Body of pancreas (tissue), 4 donors: Measurements from ENCODE around the gene PLCB4.

Experiments used
- POLR2A ChIP-seq, 3 donors: fragments of 450-650 bp; IDR thresholded peaks; one replicate each; pipeline ENCODE4 v1.6.1; 2016; ENCODE audit warnings: antibody characterized with exemption in 3 of 3, mild to moderate bottlenecking in 2 of 3
- TF ChIP-seq, protein P1 (sequence below), 7 experiments: fragments of 450-650 bp in 4 of 7; fragments of 200-600 bp in 3 of 7; sonication (generic) in 3 of 7; IDR thresholded peaks; one replicate each; pipeline ENCODE4 v1.5.1; 2016 to 2019; ENCODE audit warnings: antibody characterized with exemption in 7 of 7

DNA sequence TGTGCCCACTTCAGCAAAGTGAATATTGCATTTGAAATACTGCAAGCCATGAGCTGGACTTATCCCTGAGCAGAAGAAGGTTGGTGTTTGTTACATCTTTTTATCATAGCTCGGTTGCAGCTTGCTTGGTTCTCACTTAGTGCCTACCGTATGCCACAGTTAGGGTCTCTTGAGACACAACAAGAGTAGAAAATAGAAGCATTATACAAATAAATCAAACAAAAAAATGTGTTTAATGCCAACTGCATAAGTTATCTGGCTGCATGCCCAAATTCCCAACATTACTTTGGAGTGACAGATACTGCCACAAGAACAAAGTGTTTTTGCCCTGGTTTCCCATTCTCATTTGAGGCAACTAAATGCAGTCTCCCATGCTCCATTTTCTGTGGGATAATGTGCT lies 391.6 kb downstream of the PLCB4 start:
- TF ChIP-seq, protein P1, sequence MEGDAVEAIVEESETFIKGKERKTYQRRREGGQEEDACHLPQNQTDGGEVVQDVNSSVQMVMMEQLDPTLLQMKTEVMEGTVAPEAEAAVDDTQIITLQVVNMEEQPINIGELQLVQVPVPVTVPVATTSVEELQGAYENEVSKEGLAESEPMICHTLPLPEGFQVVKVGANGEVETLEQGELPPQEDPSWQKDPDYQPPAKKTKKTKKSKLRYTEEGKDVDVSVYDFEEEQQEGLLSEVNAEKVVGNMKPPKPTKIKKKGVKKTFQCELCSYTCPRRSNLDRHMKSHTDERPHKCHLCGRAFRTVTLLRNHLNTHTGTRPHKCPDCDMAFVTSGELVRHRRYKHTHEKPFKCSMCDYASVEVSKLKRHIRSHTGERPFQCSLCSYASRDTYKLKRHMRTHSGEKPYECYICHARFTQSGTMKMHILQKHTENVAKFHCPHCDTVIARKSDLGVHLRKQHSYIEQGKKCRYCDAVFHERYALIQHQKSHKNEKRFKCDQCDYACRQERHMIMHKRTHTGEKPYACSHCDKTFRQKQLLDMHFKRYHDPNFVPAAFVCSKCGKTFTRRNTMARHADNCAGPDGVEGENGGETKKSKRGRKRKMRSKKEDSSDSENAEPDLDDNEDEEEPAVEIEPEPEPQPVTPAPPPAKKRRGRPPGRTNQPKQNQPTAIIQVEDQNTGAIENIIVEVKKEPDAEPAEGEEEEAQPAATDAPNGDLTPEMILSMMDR (IDR thresholded peaks at IDR 0.05): no peak
- TF ChIP-seq POLR2A (IDR thresholded peaks at IDR 0.05): no peak
